Inferior parietal cortex (tissue), 1 donor: ENCODE measurements around the gene PPP2R3A.
"Not testable (repeated sequence)": the region's sequence is repeated elsewhere in the genome, so short reads cannot be mapped to it uniquely, and the experiment has no call there.

Experiments
- DNase-seq: peaks from one replicate; pipeline ENCODE4 v3.0.0-alpha.2; 2016; ENCODE audit errors: extremely low spot score

Gene PPP2R3A

DNA sequence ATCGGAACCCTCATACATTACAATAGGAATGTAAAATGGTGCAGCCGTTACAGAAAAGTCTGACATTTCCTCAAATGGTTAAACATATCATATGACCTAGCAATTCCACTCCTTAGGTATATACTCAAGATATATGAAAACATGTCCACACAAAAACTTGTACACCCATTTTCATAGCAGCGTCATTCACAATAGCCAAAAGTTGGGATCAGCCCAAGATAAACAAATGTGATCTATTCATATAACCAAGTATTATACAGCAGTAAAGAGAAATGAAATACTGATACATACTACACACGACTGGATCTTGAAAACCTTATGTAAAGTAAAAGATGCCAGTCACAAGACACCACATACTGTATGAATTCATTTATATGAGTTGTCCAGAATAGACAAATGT is 128.2 kb downstream of the PPP2R3A start:
- no peak for DNase-seq

GRCh38 chr3:136105044-136105443 is 139.5 kb downstream of the PPP2R3A start:
- DNase-seq: no peak

DNA sequence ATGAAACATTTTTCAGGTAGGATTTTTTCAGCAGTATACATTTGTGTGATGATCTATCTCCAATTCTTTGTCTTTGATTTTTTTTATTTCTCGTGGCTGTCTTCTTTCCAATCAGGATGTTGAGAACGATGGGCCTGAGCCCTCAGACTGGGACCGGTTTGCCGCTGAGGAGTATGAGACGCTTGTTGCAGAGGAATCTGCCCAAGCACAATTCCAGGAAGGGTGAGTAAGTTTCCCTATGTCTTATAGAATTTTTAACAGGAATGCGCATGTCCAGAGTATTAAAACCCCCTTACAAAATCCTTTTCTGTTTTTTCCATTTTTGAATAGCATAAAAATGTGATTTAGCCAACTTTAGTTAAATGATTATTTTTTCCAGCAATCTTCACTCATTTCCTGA is 140.6 kb downstream of the PPP2R3A start:
- no peak for DNase-seq

DNA sequence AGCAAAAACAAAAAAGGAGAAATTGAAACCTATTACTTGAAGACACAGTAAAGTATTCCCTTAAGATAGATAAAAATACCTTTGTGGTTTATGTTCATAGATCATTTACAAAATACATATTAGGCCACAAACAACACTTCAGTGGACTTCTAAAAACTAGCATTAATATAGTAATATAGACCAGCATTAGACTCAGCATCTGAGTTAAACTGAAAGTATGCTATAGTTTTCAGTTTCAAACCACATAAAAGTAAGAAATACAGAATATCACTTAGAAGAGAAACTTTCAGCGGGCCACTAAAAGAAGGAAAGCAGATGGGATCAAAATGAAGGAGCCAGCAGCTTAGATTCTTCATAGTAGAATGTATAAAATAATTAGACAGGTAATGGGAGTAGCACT is 144.0 kb downstream of the PPP2R3A start:
- no peak for DNase-seq

DNA sequence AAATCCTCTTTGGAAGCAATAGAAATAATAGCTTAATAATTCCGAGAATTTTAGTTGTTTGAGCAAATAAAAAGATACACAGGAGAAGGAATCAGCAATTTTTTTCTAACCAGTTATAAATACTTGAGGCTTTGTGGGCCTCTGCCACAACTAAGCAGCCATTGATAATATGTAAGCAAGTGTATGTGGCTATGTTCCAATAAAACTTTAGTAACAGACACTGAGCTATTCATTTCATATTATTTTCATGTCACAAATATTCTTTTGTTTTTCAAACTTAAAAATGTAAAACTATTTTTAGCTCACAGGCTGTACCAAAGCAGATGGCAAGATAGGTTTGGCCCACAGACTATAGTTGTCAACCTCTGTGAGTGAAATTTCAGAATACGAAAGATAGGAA is 145.0 kb downstream of the PPP2R3A start:
- DNase-seq: no peak

DNA sequence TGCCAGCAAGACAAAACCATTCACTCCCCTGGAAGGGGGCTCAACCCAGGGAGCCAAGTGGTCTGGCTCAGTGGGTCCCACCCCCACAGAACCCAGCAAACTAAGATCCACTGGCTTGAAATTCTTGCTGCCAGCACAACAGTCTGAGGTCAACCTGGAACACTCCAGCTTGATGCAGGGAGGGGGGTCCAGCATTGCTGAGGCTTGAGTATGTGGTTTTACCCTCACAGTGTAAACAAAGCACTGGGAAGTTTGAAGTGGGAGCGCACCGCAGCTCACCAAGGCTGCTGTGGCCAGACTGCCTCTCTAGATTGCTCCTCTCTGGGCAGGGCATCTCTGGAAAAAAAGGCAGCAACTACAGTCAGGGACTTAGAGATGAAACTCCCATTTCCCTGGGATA is 148.9 kb downstream of the PPP2R3A start:
- DNase-seq: no peak

DNA sequence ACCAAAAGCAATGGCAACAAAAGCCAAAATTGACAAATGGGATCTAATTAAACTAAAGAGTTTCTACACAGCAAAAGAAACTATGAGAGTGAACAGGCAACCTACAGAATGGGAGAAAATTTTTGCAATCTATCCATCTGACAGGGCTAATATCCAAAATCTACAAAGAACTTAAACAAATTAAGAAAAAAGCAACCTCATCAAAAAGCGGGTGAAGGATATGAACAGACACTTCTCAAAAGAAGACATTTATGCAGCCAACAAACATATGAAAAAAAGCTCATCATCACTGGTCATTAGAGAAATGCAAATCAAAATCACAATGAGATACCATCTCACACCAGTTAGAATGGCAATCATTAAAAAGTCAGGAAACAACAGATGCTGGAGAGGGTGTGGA is 153.8 kb downstream of the PPP2R3A start:
- DNase-seq: not testable (repeated sequence)

- DNase-seq: not testable (repeated sequence)
These were observed 154.3 kb downstream of the PPP2R3A start for GRCh38 chr3:136119783-136120182.

DNA sequence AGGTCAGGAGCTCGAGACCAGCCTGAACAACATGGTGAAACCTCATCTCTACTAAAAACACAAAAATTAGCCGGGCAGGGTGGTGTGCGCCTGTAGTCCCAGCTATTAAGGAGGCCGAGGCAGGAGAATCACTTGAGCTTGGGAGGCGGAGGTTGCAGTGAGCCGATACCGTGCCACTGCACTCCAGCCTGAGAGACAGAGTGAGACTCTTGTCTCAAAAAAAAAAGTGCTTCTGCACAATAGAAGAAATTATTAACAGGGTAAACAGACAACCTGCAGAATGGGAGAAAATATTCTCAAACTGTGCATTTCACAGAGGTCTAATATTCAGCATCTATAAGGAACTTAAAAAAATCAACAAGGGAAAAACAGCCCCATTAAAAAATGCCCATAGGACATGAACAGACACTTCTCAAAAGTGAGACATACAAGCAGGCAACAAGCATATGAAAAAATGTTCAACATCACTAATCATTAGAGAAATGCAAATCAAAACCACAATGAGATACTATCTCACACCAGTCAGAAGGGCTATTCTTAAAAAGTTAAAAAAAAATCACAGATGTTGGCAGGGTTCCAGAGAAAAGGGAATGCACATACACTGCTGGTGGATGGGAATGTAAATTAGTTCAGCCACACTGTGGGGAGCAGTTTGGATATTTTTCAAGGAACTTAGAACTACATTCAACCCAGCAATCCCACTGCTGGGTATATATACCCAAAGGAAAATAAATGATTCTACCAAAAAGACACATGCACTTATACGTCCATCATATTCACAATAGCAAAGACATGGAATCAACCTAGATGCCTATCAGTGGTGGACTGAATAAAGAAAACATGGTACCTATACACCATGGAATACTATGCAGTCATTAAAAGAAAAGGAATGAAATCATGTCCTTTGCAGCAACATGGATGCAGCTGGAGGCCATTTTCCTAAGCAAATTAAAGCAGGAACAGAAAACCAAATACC is 155.1 kb downstream of the PPP2R3A start:
- DNase-seq: no peak

GRCh38 chr3:136122006-136122405 is 156.5 kb downstream of the PPP2R3A start:
- no peak for DNase-seq

DNA sequence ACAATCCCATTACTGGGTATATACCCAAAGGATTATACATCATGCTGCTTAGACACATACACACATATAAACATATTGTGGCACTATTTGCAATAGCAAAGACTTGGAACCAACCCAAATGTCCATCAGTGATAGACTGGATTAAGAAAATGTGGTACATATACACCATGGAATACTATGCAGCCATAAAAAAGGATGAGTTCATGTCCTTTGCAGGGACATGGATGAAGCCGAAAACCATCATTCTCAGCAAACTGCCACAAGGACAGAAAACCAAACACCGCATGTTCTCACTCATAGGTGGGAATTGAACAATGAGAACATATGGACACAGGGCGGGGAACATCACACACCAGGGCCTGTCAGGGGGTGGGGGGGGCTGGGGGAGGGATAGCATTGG is 166.1 kb downstream of the PPP2R3A start:
- DNase-seq: not testable (repeated sequence)

GRCh38 chr3:136134091-136134490 is 168.6 kb downstream of the PPP2R3A start:
- no peak for DNase-seq

DNA sequence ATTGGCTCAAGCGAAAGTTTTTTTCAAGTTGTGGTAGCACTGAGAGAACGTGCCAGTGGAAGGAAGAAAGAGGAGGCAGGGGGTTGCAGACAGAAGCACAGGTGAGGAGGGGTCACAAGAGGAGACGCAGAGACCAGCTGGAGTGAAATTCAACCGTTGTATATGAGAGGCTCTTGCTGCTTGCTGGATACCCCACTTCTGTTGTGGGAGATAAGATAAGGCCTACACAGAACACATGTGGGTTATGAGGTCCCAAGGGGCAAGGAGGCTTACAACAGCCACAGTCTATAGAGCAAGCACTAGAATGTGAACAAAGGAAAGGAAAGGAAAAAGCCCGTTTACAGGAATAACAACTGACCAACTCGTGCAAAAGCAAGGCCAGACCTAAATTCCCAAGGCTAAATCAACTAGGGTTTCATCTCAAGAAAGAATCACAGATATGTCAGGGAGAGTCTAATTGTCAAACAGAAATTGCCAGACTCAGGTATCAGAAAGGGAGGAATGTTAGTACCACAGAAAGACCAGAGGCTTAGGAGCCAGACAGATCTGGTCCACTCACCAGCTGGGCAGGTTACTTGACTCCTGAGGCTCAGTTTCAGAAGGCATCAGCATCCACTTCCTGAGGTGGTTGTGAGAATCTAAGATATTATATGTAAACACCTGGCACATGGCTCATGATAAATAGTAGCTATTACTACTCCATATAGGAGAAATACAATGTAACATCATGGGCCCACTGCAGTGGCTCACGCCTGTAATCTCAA is 169.7 kb downstream of the PPP2R3A start:
- no peak for DNase-seq

DNA sequence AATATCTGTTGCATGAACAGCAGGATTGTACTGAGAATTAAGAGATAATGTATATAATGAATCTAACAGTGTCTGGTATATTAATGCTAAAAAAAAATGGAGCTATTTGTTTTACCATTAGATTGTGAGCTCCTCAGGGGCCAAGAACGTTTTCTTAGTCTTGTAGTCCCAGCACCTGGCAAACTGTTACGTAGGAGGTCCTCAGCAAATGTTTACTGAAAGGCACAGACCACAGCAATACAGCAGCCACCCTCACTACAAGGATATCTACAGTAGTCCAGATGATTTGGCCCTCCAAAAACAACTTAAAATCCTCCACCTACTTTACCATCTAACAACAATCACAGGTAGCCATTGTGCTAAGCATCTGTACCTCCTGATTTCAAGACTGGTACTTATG is 170.9 kb downstream of the PPP2R3A start:
- no peak for DNase-seq

DNA sequence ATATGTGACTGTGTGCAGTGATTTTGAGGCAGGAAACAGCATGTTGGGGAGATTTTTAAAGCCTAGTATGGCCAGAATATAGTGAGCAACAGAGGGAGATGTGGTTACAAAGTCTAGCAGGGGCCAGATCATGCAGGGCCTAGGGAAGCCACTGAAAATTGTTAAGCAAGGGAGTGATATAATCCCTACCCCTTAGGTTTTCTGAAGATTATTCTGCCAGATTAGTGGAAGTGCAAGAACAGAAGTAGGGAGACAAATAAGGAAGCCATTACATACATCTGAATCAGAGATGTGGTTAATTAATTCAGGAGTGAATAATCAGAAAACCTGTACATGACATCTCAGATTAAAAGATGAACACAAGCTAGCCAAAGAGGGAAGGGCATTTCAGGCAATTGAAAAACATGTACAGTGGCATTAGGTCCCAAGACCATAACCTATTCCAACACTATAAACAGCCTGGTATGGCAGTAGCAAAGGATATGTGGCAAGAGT is 175.8 kb downstream of the PPP2R3A start:
- DNase-seq: no peak

- no peak for DNase-seq
These were observed 176.4 kb downstream of the PPP2R3A start for GRCh38 chr3:136141891-136142290.

DNA sequence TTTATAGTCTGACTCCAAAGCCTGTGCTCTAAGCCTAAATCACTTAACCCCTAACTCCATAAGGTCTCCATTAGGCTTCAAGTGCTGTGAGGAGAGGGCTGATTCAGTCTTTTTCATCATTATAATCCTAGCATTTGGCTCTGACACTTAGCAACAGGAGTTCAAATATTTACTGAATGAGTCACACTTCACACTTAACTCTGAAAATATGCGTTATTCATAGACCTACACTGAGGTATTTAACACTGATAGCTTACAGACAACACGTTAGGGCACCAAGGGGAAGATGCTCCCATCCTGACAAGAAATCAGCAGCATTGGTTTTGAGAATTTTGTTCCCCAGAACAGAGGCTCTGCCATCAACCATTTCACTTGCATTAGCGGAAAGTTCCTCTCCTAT is 177.1 kb downstream of the PPP2R3A start:
- DNase-seq: no peak

- not testable (repeated sequence) for DNase-seq
These were observed 178.9 kb downstream of the PPP2R3A start for GRCh38 chr3:136144397-136144796.

DNA sequence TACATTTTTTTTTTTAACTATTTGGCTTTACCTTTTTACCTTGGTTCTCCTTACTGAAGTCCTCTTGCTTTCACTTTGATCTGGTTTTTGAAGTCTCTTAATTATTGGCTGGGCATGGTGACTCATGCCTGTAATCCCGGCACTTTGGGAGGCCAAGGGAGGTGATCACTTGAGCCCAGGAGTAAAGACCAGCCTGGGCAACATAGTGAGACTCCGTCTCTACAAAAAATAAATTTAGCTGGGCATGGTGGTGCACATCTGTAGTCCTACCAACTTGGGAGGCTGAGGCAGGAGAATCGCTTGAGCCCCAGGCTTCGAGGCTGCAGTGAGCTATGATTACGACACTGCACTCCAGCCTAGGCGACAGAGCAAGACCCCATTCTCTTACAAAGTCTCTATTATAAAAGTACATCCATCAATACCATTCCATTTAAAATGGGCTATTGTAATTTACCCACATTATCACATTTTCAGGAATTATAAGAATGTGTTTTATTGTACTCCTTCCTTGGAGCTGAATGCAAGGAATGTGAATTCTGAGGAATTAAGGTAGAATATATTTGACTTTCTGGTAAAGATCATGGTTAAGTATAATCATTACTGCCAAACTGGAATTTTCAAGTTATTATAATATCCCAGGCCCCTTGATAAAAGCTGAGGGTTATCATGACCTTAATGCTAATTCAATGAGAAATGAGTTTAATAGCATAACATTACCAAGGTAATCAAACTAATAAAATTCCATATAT is 181.6 kb downstream of the PPP2R3A start:
- DNase-seq: no peak

- no peak for DNase-seq
These were observed 184.1 kb downstream of the PPP2R3A start for GRCh38 chr3:136149667-136150066.

- no peak for DNase-seq
These were observed 185.7 kb downstream of the PPP2R3A start for GRCh38 chr3:136151219-136151618.
